ENCODE measurements around the gene SCD. TPM values are rescaled to one million over a fixed set of nuclear protein-coding genes. Genes with fewer than 3 reads are reported as not detected.

The SCD gene
- total RNA-seq, 1 donor from 2014 or later: 24.9 TPM

DNA sequence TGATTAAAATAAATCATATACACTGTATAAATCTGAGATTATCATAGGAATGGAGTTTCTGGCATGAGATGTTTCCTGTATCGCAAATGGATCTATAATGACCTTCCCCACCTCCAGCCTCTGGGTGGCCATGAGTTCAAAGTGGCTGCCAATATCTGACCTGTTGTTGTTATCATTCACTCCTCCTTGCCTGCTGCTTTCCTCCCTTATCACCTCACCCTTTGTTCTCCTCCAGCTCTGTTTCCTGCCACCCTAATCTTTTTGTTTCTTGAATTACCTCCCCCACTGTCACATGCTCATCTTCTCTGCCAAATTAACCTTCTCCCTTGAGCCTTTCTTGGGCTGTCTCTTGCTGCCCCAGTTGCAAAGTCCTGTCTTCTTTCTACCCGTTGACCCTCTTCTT lies 12.0 kb downstream of the SCD start:
- H3K4me3 Mint-ChIP-seq: no peak overlapping the region
- peaks cover 68% of the 10 kb centered on the region for H3K36me3 Mint-ChIP-seq (ENCODE audit: low read depth)
- CTCF ChIA-PET: no interaction called here

DNA sequence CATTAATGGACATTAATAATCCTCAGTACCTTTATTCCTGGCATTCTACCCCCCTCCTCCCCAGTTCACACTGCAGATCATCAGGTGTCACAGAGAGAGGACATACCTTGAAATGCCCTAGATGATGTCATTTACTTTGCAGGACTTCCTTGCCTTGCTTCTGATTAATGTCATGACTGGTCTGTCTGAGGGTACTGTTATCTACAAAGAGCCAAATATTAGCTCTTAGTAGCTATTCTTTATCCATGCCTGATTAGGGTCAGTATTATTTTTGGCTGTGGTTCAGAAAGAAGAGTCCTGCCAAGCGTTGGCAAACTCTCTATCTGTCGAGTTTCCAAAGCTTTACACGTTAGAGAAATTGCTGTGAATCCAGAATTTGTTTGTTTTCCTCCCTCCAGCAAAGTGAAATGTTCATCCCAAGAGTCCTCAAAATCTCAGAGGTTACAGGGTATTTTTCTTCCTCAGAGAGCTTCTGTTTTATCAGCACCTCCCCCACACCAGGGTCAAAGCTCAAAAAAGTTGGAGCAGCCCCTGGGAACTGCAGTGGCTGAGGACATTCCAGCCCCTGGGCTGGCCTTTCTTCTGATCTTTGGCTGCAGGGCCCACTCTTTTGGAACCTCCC lies 12.6 kb downstream of the SCD start:
- H3K9me3 Mint-ChIP-seq: no peaks in the 10 kb centered on the region
- ATAC-seq (ENCODE audit: low read depth): no peak
- peaks cover 62% of the 10 kb centered on the region for H3K36me3 Mint-ChIP-seq (ENCODE audit: low read depth)
- CTCF ChIA-PET: interaction anchor here (0.8 kb wide), 1 partner anchor 21 kb away, joined by 3 read pairs; no protein-coding TSS in a partner anchor
- no peaks in the 10 kb centered on the region for H3K4me1 Mint-ChIP-seq
- H3K27me3 Mint-ChIP-seq: no peaks in the 10 kb centered on the region
- no peak overlapping the region for H3K4me3 Mint-ChIP-seq
- intact Hi-C loops (cut with micrococcal nuclease): no loop called here
- H3K27ac Mint-ChIP-seq: no peak overlapping the region
- POLR2A ChIA-PET: interaction anchor here (0.6 kb wide), 1 partner anchor 13 kb away, joined by 6 read pairs; the partner anchor contains the start of gene SCD
- DNase-seq: no peak
- TF ChIP-seq, protein P1, sequence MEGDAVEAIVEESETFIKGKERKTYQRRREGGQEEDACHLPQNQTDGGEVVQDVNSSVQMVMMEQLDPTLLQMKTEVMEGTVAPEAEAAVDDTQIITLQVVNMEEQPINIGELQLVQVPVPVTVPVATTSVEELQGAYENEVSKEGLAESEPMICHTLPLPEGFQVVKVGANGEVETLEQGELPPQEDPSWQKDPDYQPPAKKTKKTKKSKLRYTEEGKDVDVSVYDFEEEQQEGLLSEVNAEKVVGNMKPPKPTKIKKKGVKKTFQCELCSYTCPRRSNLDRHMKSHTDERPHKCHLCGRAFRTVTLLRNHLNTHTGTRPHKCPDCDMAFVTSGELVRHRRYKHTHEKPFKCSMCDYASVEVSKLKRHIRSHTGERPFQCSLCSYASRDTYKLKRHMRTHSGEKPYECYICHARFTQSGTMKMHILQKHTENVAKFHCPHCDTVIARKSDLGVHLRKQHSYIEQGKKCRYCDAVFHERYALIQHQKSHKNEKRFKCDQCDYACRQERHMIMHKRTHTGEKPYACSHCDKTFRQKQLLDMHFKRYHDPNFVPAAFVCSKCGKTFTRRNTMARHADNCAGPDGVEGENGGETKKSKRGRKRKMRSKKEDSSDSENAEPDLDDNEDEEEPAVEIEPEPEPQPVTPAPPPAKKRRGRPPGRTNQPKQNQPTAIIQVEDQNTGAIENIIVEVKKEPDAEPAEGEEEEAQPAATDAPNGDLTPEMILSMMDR (IDR thresholded peaks at IDR 0.05): no peak

More for the DNA sequence above, 12.0 kb downstream of the SCD start:
- no peaks in the 10 kb centered on the region for H3K27me3 Mint-ChIP-seq
- DNase-seq (no peak), ATAC-seq (ENCODE audit: low read depth) (no peak)
- intact Hi-C loops (cut with micrococcal nuclease): no loop called here
- H3K9me3 Mint-ChIP-seq: no peaks in the 10 kb centered on the region
- POLR2A ChIA-PET: no interaction called here
- no peak overlapping the region for H3K27ac Mint-ChIP-seq
- TF ChIP-seq, protein P1 (IDR thresholded peaks at IDR 0.05): no peak
- no peaks in the 10 kb centered on the region for H3K4me1 Mint-ChIP-seq

DNA sequence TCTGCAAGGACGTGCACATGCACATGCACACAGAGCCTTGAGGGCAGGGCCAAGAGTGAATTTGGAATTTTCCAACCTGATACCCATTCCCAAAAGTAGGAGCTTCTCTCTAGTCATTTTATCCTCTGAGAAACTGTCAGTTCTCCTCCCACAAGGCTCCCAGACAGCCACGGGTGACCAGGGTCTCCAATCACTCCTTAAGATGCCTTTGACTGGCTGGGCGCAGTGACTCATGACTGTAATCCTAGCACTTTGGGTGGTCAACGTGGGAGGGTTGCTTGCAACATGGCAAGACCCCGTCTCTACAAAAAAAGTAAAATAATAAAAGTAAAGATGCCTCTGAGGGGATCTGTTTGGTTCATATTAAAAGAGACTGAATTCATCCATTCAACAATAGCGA lies 13.2 kb downstream of the SCD start:
- Mint-ChIP-seq H3K4me3 (no peak overlapping the region), H3K4me1 (no peaks in the 10 kb centered on the region), H3K27me3 (no peaks in the 10 kb centered on the region), H3K27ac (no peak overlapping the region), H3K36me3 (ENCODE audit: low read depth) (peaks cover 57% of the 10 kb centered on the region), H3K9me3 (no peaks in the 10 kb centered on the region)
- POLR2A ChIA-PET: interaction anchor here (0.6 kb wide), 1 partner anchor 13 kb away, joined by 6 read pairs; the partner anchor contains the start of gene SCD
- intact Hi-C loops (cut with micrococcal nuclease): no loop called here
- CTCF ChIA-PET: interaction anchor here (0.8 kb wide), 1 partner anchor 22 kb away, joined by 3 read pairs; no protein-coding TSS in a partner anchor
- DNase-seq (no peak), ATAC-seq (ENCODE audit: low read depth) (no peak)
- TF ChIP-seq, protein P1 (IDR thresholded peaks at IDR 0.05): no peak

DNA sequence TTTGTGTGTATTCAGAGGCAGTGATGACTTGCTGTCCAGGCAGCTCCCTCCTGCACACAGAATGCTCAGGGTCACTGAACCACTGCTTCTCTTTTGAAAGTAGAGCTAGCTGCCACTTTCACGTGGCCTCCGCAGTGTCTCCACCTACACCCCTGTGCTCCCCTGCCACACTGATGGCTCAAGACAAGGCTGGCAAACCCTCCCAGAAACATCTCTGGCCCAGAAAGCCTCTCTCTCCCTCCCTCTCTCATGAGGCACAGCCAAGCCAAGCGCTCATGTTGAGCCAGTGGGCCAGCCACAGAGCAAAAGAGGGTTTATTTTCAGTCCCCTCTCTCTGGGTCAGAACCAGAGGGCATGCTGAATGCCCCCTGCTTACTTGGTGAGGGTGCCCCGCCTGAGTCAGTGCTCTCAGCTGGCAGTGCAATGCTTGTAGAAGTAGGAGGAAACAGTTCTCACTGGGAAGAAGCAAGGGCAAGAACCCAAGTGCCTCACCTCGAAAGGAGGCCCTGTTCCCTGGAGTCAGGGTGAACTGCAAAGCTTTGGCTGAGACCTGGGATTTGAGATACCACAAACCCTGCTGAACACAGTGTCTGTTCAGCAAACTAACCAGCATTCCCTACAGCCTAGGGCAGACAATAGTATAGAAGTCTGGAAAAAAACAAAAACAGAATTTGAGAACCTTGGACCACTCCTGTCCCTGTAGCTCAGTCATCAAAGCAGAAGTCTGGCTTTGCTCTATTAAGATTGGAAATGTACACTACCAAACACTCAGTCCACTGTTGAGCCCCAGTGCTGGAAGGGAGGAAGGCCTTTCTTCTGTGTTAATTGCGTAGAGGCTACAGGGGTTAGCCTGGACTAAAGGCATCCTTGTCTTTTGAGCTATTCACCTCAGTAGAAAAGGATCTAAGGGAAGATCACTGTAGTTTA lies 15.8 kb downstream of the SCD start:
- intact Hi-C loops (cut with micrococcal nuclease): no loop called here
- ATAC-seq (ENCODE audit: low read depth): no peak
- POLR2A ChIA-PET: no interaction called here
- no peak overlapping the region for H3K27ac Mint-ChIP-seq
- no peak for DNase-seq
- H3K27me3 Mint-ChIP-seq: peaks cover 8% of the 10 kb centered on the region
- TF ChIP-seq, protein P1 (IDR thresholded peaks at IDR 0.05): no peak
- H3K9me3 Mint-ChIP-seq: no peaks in the 10 kb centered on the region
- CTCF ChIA-PET: no interaction called here
- H3K4me3 Mint-ChIP-seq: no peak overlapping the region
- H3K4me1 Mint-ChIP-seq: peaks cover 5% of the 10 kb centered on the region
- peaks cover 37% of the 10 kb centered on the region for H3K36me3 Mint-ChIP-seq (ENCODE audit: low read depth)

GRCh38 chr10:100364175-100364574 lies 17.1 kb downstream of the SCD start:
- TF ChIP-seq, protein P1 (IDR thresholded peaks at IDR 0.05): no peak
- intact Hi-C loops (cut with micrococcal nuclease): no loop called here
- no peak overlapping the region for H3K27ac Mint-ChIP-seq
- ATAC-seq (ENCODE audit: low read depth): no peak
- H3K36me3 Mint-ChIP-seq (ENCODE audit: low read depth): peaks cover 31% of the 10 kb centered on the region
- ChIA-PET POLR2A (no interaction called here), CTCF (no interaction called here)
- peaks cover 5% of the 10 kb centered on the region for H3K4me1 Mint-ChIP-seq
- peaks cover 8% of the 10 kb centered on the region for H3K27me3 Mint-ChIP-seq
- H3K9me3 Mint-ChIP-seq: no peaks in the 10 kb centered on the region
- DNase-seq: no peak
- no peak overlapping the region for H3K4me3 Mint-ChIP-seq
